ENCODE data around the gene PAMR1. TPM values are rescaled to one million over a fixed set of nuclear protein-coding genes. Genes with fewer than 3 reads are reported as not detected.

Gene PAMR1
- total RNA-seq, 1 experiment from 2014 or later, result 0.62 TPM

- intact Hi-C loops (cut with micrococcal nuclease; ENCODE audit: unreplicated experiment), result no loop called here
- no peak overlapping the region for H3K27ac ChIP-seq (ENCODE audit: low read depth, low read length, poor library complexity, severe bottlenecking)
- no peak for DNase-seq (ENCODE audit: low spot score)
- TF ChIP-seq EZH2 (IDR thresholded peaks at IDR 0.05; ENCODE audit: borderline replicate concordance, low read depth, low read length, poor library complexity, severe bottlenecking) (no peak), CTCF (conservative IDR thresholded peaks at IDR 0.05; ENCODE audit: low read depth, low read length) (no peak)
- peaks cover 49% of the 10 kb centered on the region for H3K27me3 ChIP-seq (replicated peaks; ENCODE audit: insufficient read depth, low read depth, low read length, poor library complexity)
- CTCF ChIA-PET, result no interaction called here
- POLR2A ChIA-PET (ENCODE audit: low non-redundant PET), result no interaction called here
- no peak overlapping the region for H3K4me3 ChIP-seq (ENCODE audit: low read depth, low read length, poor library complexity, severe bottlenecking)
- BruUV-seq (replicated peaks), result no TSS peak
- H3K9me3 ChIP-seq (ENCODE audit: low read depth, low read length, poor library complexity, severe bottlenecking), result no peaks in the 10 kb centered on the region
- H3K36me3 ChIP-seq (ENCODE audit: insufficient read depth, low read length, poor library complexity, severe bottlenecking), result no peaks in the 10 kb centered on the region
- H3K4me1 ChIP-seq (ENCODE audit: insufficient read depth, low read length, poor library complexity, severe bottlenecking), result peaks cover 15% of the 10 kb centered on the region
These were observed 16.4 kb upstream of the PAMR1 start for GRCh38 chr11:35541621-35542375.

- no peak for TF ChIP-seq CTCF (conservative IDR thresholded peaks at IDR 0.05; ENCODE audit: low read depth, low read length)
- no peak for TF ChIP-seq EZH2 (IDR thresholded peaks at IDR 0.05; ENCODE audit: borderline replicate concordance, low read depth, low read length, poor library complexity, severe bottlenecking)
- Histone ChIP-seq H3K27ac (ENCODE audit: low read depth, low read length, poor library complexity, severe bottlenecking) (no peak overlapping the region), H3K27me3 (replicated peaks; ENCODE audit: insufficient read depth, low read depth, low read length, poor library complexity) (peaks cover 51% of the 10 kb centered on the region), H3K9me3 (ENCODE audit: low read depth, low read length, poor library complexity, severe bottlenecking) (no peaks in the 10 kb centered on the region), H3K36me3 (ENCODE audit: insufficient read depth, low read length, poor library complexity, severe bottlenecking) (no peaks in the 10 kb centered on the region), H3K4me1 (ENCODE audit: insufficient read depth, low read length, poor library complexity, severe bottlenecking) (peaks cover 3% of the 10 kb centered on the region), H3K4me3 (ENCODE audit: low read depth, low read length, poor library complexity, severe bottlenecking) (no peak overlapping the region)
- DNase-seq (ENCODE audit: low spot score), result no peak
- intact Hi-C loops (cut with micrococcal nuclease; ENCODE audit: unreplicated experiment), result no loop called here
- ChIA-PET CTCF (no interaction called here), POLR2A (ENCODE audit: low non-redundant PET) (no interaction called here)
- no TSS peak for BruUV-seq (replicated peaks)
These were observed 15.1 kb upstream of the PAMR1 start for GRCh38 chr11:35540526-35540925.

- Histone ChIP-seq H3K27ac (ENCODE audit: low read depth, low read length, poor library complexity, severe bottlenecking) (no peak overlapping the region), H3K36me3 (ENCODE audit: insufficient read depth, low read length, poor library complexity, severe bottlenecking) (no peaks in the 10 kb centered on the region), H3K4me1 (ENCODE audit: insufficient read depth, low read length, poor library complexity, severe bottlenecking) (no peaks in the 10 kb centered on the region), H3K9me3 (ENCODE audit: low read depth, low read length, poor library complexity, severe bottlenecking) (no peaks in the 10 kb centered on the region), H3K4me3 (ENCODE audit: low read depth, low read length, poor library complexity, severe bottlenecking) (no peak overlapping the region), H3K27me3 (replicated peaks; ENCODE audit: insufficient read depth, low read depth, low read length, poor library complexity) (peaks cover 48% of the 10 kb centered on the region)
- intact Hi-C loops (cut with micrococcal nuclease; ENCODE audit: unreplicated experiment), result no loop called here
- CTCF ChIA-PET, result no interaction called here
- BruUV-seq (replicated peaks), result no TSS peak
- POLR2A ChIA-PET (ENCODE audit: low non-redundant PET), result no interaction called here
- TF ChIP-seq CTCF (conservative IDR thresholded peaks at IDR 0.05; ENCODE audit: low read depth, low read length) (no peak), EZH2 (IDR thresholded peaks at IDR 0.05; ENCODE audit: borderline replicate concordance, low read depth, low read length, poor library complexity, severe bottlenecking) (no peak)
- DNase-seq (ENCODE audit: low spot score), result no peak
These were observed 14.4 kb upstream of the PAMR1 start for GRCh38 chr11:35539781-35540281.

Data from A673 (cell line).